Measurements from ENCODE around the gene EPHB2.

The EPHB2 gene

DNA sequence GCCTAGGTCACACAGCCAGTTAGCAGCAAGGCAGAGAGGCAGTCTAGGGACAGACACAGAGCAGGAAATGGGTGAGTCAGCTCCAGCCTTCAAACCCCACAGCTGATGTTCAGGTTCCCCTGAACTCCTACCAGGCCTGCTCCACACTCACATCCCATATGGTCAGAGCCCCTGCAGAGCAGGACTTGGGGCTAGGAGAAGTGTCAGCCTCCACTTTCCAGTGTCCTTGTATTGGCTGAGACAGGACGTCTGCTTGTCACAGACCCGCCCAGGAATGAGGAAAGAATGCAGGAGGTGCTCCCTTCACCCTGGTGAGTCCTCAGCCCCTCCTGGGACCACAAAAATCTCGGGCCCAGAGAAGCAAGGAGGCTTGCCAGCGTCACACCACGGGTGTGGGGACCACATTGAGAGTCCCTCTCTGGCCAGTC, 169.5 kb downstream of the EPHB2 start:
- DNase-seq (ENCODE audit: low read depth in 2 of 2), result no peak

DNA sequence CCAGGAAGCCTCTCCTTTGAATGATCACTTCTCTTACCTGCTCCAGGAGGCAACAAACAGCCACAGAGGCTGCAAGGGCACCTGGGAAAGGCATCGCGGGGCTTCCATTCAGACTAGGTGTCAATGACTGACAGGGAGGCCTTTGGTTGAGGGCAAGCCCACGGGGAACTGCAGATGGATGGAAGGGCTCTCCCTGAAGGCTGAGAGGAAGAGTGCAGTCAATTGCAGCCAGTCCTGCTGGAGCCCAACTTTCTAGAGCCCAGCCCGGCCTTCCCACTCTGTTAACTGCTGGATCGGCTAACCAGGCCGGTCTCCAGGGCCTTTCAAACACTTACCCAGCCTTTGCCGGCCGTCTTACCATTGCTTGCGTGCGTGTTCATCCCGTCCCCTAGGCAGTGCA, 172.8 kb downstream of the EPHB2 start:
- DNase-seq (ENCODE audit: low read depth in 2 of 2), result no peak

GRCh38 chr1:22884806-22885530, 174.3 kb downstream of the EPHB2 start:
- DNase-seq (ENCODE audit: low read depth in 2 of 2), result no peak

- no peak for DNase-seq (ENCODE audit: low read depth in 2 of 2)
Measured at GRCh38 chr1:22886211-22886610, 175.6 kb downstream of the EPHB2 start.

- no peak for DNase-seq (ENCODE audit: low read depth in 2 of 2)
Measured at GRCh38 chr1:22887491-22887890, 176.9 kb downstream of the EPHB2 start.

DNA sequence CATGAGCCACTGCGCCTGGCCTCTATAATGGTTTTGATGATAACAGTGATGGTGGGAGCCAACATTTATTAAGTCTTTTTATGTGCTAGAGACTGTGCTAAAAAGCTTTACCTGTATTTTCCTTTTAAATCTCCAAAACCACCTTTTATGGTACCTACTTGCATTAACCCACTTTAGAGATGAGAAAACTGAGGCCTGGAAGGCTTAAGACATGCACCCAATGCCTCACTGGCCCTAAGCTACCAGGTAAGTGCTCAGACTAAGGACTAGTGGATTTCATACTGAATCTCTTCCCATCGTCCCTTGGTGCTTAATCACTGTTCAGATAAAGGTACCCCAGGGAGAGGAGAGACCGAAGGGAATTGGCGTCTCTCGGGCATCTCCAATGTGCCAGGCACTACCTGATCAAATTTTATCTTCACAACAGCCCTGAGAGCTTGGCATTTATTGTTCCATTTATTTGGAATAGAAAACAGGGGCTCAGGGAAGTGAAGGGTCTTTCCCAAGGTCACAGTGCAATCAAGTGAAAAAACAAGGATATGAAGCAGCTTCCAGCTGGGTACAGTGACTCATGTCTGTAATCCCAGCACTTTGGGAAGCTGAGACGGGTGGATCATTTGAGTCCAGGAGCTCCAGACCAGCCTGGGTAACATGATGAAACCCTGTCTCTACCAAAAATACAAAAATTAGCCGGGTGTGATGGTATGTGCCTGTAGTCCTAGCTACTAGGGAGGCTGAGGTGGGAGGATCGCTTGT, 177.9 kb downstream of the EPHB2 start:
- no peak for DNase-seq (ENCODE audit: low read depth in 2 of 2)

DNA sequence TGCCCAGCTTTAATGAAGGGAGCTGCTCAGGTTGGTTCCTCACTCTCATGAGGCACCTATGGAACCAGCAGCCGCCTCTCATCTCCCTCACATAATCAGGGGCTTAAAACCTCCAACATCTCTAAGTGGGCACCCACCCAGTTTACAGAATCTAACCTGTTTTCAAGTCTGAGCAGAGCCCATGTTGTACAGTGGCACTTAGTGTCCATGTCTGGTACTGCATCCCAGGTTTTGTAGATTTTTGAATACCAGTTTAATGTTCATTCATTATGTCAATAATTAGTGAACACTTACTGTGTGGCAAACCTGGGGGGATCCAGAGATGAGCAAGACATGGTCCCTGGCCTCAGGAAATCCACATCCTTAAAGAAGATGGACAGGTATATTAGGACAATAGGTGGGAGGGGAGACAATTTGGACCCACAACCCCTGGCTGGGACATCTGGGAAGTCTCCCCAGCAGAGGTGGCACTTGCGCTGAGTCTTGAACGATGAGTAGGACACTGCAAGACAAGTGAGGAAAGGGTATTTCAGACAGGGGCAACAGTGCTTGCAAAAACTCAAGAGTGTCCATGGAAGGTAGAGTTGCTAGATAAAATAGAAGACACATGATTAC, 178.7 kb downstream of the EPHB2 start:
- DNase-seq (ENCODE audit: low read depth in 2 of 2), result no peak

- no peak for DNase-seq (ENCODE audit: low read depth in 2 of 2)
Measured at GRCh38 chr1:22892789-22893188, 182.2 kb downstream of the EPHB2 start.

DNA sequence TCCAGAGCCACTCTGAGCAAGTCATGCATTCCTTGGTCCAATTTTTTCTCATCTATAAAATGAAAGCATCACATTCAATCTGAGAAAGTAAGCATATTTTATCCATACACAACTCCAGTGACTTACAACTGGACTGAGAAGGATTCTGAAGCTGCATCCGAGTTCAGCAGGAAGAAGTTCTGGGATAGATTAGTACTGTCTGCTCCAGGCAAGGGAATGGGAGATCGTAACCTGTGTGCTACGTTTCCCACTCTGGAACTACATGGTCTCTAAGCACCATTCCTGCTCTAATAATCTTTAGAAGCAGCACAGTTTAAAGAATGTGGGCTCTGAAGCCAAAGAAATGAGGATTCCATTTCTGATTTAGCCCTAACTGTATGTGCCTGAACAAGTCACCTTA, 182.7 kb downstream of the EPHB2 start:
- no peak for DNase-seq (ENCODE audit: low read depth in 2 of 2)

GRCh38 chr1:22895357-22895756, 184.7 kb downstream of the EPHB2 start:
- DNase-seq (ENCODE audit: low read depth in 2 of 2), result no peak

- no peak for DNase-seq (ENCODE audit: low read depth in 2 of 2)
Measured at GRCh38 chr1:22896184-22896583, 185.5 kb downstream of the EPHB2 start.

- no peak for DNase-seq (ENCODE audit: low read depth in 2 of 2)
Measured at GRCh38 chr1:22900451-22900850, 189.8 kb downstream of the EPHB2 start.

DNA sequence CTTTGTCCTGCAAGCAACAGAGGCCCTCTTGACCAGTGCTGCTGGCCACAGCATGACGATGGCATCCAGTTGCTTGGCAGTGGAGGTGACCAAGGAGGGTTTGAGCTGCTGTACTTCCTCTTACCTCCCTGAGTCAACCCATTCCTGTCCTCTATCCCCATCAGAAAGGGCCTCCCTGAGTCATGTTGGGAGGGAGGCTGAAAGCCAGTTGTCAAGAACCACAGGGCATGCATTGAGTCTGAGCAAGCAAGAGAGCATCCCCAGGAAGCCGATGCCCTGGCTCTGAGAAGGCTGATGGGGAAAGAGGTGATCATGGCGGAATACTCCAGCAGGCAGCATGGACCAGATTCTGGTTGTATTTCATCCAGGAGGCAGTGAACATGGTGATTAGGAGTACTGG, 192.5 kb downstream of the EPHB2 start:
- DNase-seq (ENCODE audit: low read depth in 2 of 2), result no peak

DNA sequence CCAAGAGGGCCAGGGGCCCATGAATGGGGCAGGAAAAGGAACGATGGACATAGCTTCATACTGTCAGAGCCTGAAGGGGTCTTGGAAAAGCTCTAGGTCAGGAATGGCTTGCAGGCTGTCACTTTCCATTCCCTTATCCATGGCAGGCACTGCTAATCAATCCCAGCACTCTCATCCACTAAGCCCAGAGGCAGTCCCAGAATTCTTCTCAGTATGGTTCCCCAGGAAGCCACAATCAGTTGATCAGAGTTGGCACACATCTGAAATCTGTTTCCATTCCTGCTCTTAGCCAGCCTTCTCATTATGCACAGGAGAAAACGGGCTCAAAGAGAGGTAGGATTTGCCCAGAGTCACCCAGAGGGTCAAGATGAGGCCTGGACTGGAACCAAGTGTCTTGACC, 196.3 kb downstream of the EPHB2 start:
- DNase-seq (ENCODE audit: low read depth in 2 of 2), result no peak

DNA sequence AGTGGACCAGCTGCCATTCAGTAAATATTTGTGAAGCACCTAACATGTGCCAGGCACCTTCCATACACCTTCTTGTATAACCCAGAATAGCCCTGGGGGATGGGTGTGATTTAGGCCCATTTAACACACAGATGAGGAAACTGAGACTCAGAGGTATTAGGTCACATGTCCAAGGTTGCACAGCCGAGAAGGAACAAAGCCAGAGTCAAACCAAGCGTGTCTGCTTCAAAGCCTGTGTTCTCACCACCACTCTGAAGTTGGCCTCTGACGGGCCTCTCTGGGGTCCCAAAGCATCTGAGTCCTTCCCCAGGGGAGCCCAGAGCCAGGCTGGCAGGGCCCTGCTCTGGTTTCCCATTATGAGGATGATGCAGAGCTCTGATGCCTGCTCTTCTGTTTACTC, 196.9 kb downstream of the EPHB2 start:
- no peak for DNase-seq (ENCODE audit: low read depth in 2 of 2)

GRCh38 chr1:22908880-22909426, 198.3 kb downstream of the EPHB2 start:
- DNase-seq (ENCODE audit: low read depth in 2 of 2), result no peak

- DNase-seq (ENCODE audit: low read depth in 2 of 2), result no peak
Measured at GRCh38 chr1:22910286-22910685, 199.6 kb downstream of the EPHB2 start.

GRCh38 chr1:22910986-22911651, 200.5 kb downstream of the EPHB2 start:
- no peak for DNase-seq (ENCODE audit: low read depth in 2 of 2)

DNA sequence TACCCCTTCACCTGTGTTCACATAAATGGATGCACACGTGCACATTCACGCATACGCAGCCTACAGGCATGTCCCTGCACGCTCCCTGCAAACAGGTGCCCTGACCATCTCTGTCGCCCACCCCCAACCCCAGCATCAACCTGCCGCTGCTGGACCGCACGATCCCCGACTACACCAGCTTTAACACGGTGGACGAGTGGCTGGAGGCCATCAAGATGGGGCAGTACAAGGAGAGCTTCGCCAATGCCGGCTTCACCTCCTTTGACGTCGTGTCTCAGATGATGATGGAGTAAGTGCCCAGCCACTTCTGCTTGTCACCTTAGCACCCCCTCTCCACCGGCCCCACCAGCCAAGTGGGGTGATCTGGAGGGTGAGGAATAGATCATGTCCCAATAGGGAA, 201.7 kb downstream of the EPHB2 start:
- DNase-seq (ENCODE audit: low read depth in 2 of 2), result no peak

- no peak for DNase-seq (ENCODE audit: low read depth in 2 of 2)
Measured at GRCh38 chr1:22913421-22914141, 202.9 kb downstream of the EPHB2 start.

DNA sequence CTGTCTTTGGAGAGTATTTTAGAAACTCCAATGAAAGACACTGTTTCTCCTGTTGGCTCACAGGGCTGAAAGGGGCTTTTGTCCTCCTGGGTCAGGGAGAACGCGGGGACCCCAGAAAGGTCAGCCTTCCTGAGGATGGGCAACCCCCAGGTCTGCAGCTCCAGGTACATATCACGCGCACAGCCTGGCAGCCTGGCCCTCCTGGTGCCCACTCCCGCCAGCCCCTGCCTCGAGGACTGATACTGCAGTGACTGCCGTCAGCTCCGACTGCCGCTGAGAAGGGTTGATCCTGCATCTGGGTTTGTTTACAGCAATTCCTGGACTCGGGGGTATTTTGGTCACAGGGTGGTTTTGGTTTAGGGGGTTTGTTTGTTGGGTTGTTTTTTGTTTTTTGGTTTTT, 203.5 kb downstream of the EPHB2 start:
- DNase-seq (ENCODE audit: low read depth in 2 of 2), result no peak
